Right forelimb (tissue), 1 donor: ENCODE results near the gene ASAP2.

Source experiments
- DNase-seq: peaks from one replicate; pipeline ENCODE4 v3.0.0-alpha.2; 2018

The ASAP2 gene

GRCh38 chr2:9359463-9359862, 152.9 kb downstream of the ASAP2 start:
- no peak for DNase-seq

- no peak for DNase-seq
Measured at GRCh38 chr2:9360110-9360509, 153.5 kb downstream of the ASAP2 start.

GRCh38 chr2:9360701-9361100, 154.1 kb downstream of the ASAP2 start:
- no peak for DNase-seq

- no peak for DNase-seq
Measured at GRCh38 chr2:9364373-9364772, 157.8 kb downstream of the ASAP2 start.

- DNase-seq = no peak
Measured at GRCh38 chr2:9364791-9365497, 158.3 kb downstream of the ASAP2 start.

- no peak for DNase-seq
Measured at GRCh38 chr2:9365498-9366019, 158.9 kb downstream of the ASAP2 start.

GRCh38 chr2:9366026-9366425, 159.4 kb downstream of the ASAP2 start:
- no peak for DNase-seq

GRCh38 chr2:9370746-9371145, 164.1 kb downstream of the ASAP2 start:
- DNase-seq = no peak

GRCh38 chr2:9373047-9373446, 166.4 kb downstream of the ASAP2 start:
- no peak for DNase-seq

GRCh38 chr2:9373476-9373875, 166.9 kb downstream of the ASAP2 start:
- no peak for DNase-seq

- no peak for DNase-seq
Measured at GRCh38 chr2:9374071-9374730, 167.6 kb downstream of the ASAP2 start.

GRCh38 chr2:9375857-9376428, 169.3 kb downstream of the ASAP2 start:
- no peak for DNase-seq

GRCh38 chr2:9377461-9378097, 171.0 kb downstream of the ASAP2 start:
- DNase-seq = no peak

- DNase-seq = no peak
Measured at GRCh38 chr2:9378433-9379390, 172.1 kb downstream of the ASAP2 start.

GRCh38 chr2:9379391-9379755, 172.8 kb downstream of the ASAP2 start:
- no peak for DNase-seq

- no peak for DNase-seq
Measured at GRCh38 chr2:9380702-9381628, 174.4 kb downstream of the ASAP2 start.

GRCh38 chr2:9382604-9383235, 176.1 kb downstream of the ASAP2 start:
- DNase-seq = no peak

- no peak for DNase-seq
Measured at GRCh38 chr2:9384521-9384920, 177.9 kb downstream of the ASAP2 start.

GRCh38 chr2:9385841-9386240, 179.2 kb downstream of the ASAP2 start:
- no peak for DNase-seq

- DNase-seq = no peak
Measured at GRCh38 chr2:9388199-9388681, 181.6 kb downstream of the ASAP2 start.
